Activated CD8-positive, alpha-beta memory T cell treated with anti-CD3 and anti-CD28 coated beads for 1 hour (primary cell): ENCODE results near the gene MESP2.

Experiments
- DNase-seq, 2 donors: peaks; one replicate each; pipeline ENCODE4 v3.0.0-alpha.2; 2020; ENCODE audit warnings: low read depth in 1 of 2; ENCODE audit errors: extremely low read depth in 1 of 2

MESP2 gene

DNA sequence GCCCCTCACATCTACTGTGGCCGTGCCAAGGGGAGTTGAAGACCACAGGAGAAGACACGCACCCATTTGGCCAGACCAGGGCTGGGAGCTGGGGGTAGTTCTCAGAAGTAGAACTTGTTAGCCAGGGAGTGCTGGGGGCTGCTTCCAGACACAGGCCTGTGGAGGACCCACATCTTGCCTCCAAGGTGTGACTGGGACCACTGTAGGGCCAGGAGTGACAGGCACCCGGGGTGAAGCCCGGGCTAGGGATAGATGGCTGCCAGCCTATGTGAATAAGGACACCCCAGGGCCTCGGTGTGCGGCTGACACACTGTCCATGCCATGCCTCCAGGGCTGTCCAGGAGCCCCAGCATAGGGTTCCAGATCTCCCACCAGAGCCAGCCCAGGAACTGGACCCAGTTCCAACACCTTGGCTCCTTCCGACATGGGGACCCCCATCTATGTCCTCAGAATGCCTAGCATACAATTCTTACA is 36.8 kb downstream of the MESP2 start:
- no peak for DNase-seq

DNA sequence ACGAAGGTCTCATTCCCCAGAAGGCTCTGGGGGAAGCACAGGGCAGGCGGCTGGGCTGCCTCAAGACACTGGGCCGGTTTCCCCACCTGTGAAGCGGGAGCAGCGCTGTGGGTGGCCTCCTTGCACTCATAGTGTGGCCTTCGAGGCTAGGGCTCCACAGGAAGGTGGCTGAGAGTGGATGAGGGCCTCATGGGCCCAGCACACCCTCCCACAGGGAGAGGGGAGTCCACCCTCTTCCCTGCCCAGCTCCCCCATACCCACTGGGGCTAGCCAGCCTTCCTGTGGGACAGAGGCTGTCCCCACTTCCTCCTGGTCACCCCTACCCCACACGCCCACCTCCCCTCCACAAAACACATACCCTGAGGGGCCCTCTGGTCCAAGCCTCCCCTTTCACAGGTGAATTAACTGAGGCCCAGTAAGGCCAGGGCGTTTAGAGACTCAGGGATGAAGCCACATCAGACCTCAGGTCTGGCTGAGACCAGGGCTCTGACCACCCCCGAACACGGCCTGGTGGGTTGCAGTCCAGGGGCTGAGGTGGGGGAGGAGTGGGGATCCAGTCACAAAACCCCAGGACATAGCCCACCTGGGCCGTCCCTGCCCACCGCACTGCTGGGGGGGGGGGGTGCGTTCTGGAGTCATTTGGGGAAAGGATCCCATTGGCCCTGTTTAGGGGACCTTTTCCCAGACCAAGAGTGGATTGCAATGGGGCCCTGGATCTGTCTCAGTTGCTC is 37.4 kb downstream of the MESP2 start:
- no peak for DNase-seq

- no peak for DNase-seq
These were observed 38.1 kb downstream of the MESP2 start for GRCh38 chr15:89814112-89814742.

DNA sequence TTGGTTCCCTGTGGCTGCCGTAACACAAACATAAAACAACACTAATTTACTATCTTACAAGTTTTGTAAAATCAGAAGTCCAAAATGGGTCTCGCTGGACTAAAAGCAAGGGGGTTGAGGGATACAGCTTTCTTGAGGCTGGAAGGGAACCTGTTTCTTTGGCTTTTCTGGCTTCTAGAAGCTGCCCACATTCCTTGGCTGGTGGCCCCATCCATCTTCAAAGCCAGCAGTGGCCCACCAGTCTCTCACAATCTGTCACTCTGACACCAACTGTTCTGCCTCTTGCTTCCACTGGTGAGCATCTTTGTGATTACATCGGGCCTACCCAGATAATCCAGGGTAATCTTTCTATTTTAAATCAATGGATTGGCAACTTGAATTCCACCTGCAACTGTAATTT is 39.6 kb downstream of the MESP2 start:
- DNase-seq, result no peak

DNA sequence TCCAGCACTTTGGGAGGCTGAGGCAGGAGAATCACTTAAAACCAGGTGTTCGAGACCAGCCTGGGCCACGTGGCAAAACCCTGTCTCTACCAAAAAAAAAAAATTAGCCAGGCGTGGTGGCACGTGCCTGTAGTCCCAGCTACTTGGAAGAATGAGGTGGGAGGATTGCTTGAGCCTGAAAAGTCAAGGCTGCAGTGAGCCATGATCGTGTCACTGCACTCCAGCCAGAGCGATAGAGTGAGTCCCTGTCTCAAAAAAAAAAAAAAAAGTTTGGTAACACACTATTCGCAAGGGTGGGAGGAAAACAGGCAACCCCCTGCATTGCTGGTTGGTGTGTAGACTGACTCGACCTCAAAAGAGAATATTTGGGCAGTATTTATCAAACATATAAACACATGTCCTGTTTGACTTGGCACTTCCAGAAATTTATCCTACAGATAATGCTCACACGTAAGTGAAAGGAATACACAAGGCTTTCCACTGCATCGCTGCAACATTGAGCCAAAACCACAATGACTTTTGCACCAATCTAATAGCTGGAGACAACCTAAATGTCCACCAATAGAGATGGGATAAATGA is 41.7 kb downstream of the MESP2 start:
- DNase-seq, result no peak

DNA sequence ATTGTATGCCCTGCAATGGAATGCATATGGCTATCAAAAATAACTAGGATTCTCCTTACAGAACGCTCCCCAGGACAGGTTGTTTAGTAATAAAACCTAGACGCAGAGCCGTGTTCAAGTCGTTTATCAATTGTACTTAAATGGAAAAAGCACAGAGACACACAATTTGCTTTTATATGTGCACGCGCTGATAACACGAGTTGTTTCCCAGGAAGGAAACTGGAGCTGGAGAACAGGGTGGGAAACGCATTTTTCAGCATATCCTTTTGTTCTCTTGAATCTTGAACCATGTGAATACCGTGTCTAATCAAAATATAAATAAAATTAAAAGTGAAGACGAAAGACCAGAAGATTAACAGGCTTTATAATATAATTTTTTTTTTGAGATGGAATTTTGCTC is 42.2 kb downstream of the MESP2 start:
- DNase-seq, result no peak

GRCh38 chr15:89820666-89821611 is 44.8 kb downstream of the MESP2 start:
- no peak for DNase-seq

DNA sequence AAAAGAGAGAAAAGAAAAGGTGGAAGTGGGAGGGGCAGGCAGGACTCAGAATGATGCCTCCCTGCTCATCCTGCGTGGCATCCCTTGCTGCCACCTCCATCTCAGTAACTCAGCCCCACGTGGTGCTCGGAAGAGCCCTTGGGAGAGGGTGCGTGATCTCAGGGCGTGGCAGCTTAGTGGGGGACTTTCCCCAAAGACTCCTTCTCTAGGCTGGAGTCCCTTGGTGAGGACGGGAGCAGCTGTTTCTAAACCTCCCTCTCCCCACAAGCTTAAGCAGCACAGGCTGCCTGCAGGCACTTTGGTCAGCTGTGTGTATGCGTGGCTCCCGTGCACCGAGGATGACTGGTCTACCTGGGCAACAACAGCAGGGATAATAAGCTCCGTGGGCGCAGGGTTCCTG is 45.9 kb downstream of the MESP2 start:
- no peak for DNase-seq

DNA sequence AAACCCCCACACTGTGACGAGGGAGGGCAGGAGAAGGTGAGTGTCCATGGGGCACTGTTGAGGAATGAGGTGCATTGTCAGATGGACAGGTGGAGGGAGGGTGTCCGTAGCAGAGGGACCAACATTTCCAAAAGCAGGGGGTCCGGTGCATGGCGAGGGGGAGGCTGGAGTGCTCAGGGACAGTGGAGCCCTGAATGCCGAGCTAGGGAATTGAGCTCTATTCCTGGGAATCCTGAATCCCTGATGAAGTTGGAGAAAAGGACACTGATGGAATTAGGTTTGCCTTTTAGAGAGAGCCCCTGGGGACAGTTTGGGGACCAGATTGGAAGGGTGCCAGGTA is 46.4 kb downstream of the MESP2 start:
- no peak for DNase-seq

- DNase-seq, result no peak
These were observed 47.0 kb downstream of the MESP2 start for GRCh38 chr15:89822951-89823711.

GRCh38 chr15:89823836-89824606 is 47.9 kb downstream of the MESP2 start:
- no peak for DNase-seq

DNA sequence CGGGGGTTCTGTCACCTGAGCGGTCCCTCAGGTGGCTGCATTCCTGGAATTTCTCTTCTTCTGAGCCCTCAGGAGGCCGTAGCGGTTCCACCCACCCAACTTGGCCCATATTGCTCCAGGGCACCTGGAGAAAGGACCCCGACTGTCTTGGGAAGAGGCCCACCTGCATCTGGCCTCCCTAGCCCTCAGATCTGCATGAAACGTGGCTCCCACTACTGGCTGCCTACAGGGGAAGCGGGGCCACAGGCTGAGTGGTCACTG is 48.4 kb downstream of the MESP2 start:
- DNase-seq, result no peak

GRCh38 chr15:89825271-89825940 is 49.3 kb downstream of the MESP2 start:
- DNase-seq, result no peak

DNA sequence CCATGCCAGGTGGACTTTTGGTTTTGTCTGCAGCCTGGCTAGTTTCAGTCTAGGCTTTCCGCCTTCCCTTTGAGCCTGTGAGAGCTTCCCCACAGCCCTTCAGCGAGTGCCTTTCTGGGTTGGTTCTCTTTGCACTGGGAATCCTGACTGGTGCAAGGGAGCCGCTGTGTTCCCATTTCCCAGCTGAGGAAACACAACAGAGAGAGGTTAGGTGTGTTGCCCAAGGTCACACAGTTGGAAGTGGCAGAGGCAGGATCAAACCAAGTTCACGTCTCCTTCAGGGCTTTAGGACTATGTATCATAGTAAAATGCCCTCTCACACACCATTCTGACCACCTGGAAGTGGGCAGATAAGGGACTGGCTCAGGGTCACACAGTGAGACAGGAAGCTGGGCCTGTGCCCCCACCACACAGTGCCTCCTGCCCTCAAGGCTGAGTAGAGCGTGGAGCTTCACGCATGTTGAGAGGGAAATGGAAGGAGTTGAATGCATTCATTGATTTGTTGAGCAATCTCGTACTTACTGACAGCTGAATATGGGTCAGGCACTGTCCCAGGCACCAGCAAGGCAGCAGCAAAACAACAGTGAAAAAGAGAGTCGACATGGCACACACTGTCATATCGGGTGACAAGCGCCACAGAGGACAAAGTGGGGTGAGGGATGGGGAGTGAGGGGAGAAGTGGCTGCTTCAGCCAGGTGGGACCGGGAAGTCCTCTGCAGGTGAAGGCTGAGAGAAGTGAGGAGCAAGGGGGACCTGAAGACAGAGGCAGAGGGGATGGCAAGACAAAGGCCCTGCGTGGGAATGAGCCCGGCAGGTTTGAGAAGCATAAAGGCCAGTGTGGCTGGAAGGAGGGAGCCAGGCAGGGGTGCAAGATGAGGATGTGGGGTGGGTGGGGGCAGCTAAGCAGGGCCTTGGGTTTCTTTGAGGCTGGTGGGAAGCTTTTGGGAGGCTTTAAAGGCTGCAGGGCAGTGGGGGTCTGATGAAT is 50.8 kb downstream of the MESP2 start:
- no peak for DNase-seq

GRCh38 chr15:89827829-89828228 is 51.7 kb downstream of the MESP2 start:
- no peak for DNase-seq
